Panc1 (cell line): ENCODE results near the gene INSC. TPM values are rescaled to one million over a fixed set of nuclear protein-coding genes. Genes with fewer than 3 reads are reported as not detected.

ENCODE experiments used
- ATAC-seq: fragments of 200-7000 bp; cut with Tn5 transposase; 2 replicates; pipeline ENCODE4 v1.9.1; 2020; ENCODE audit warnings: mild to moderate bottlenecking, moderate library complexity
- BruUV-seq: library from RNA; stranded (reverse); fragments of 400-500 nt; replicated peaks from 2 replicates; lab custom pipeline; 2021; lab: Mats Ljungman, UMichigan
- CTCF ChIA-PET: fragments of 300-600 bp; sonication (Branson Sonifier 250); formaldehyde crosslinking; loops from one replicate; lab custom pipeline; 2022; ENCODE audit warnings: antibody characterized with exemption; lab: Charles Lee
- POLR2A ChIA-PET: fragments of 300-600 bp; sonication (Branson Sonifier 250); formaldehyde crosslinking; loops from one replicate; lab custom pipeline; 2022; ENCODE audit warnings: antibody characterized with exemption; lab: Charles Lee
- DNase-seq: peaks from one replicate; pipeline ENCODE4 v3.0.0-alpha.2; 2010; ENCODE audit warnings: low read depth, low spot score
- H3K27ac ChIP-seq: 2 replicates; pipeline ENCODE4 v1.5.1; 2011; ENCODE audit warnings: mild to moderate bottlenecking, low read length, inconsistent platforms
- H3K27me3 ChIP-seq: fragments of 200-500 bp; sonication (Bioruptor generic); 2 replicates; pipeline ENCODE4 v1.6.0; 2014; ENCODE audit warnings: low read length, inconsistent platforms; ENCODE audit not compliant: control insufficient read depth, insufficient read depth
- H3K36me3 ChIP-seq: fragments of 200-500 bp; sonication (Bioruptor generic); 2 replicates; pipeline ENCODE4 v1.5.1; 2014; ENCODE audit warnings: inconsistent platforms, mild to moderate bottlenecking, low read length, moderate library complexity; ENCODE audit not compliant: control insufficient read depth, insufficient read depth
- H3K4me1 ChIP-seq: 2 replicates; pipeline ENCODE4 v1.5.1; 2011; ENCODE audit warnings: inconsistent platforms, mild to moderate bottlenecking, low read length, moderate library complexity; ENCODE audit not compliant: control insufficient read depth, insufficient read depth
- H3K4me3 ChIP-seq, 2 experiments: 2 replicates each; pipeline ENCODE4 v1.5.1; 2011 to 2012; ENCODE audit warnings: low read depth in 2 of 2, low read length in 2 of 2, mild to moderate bottlenecking in 2 of 2, inconsistent platforms in 1 of 2, moderate library complexity in 1 of 2
- H3K9me3 ChIP-seq: fragments of 200-500 bp; sonication (Bioruptor generic); 2 replicates; pipeline ENCODE4 v1.5.1; 2014; ENCODE audit warnings: low read depth, mild to moderate bottlenecking, inconsistent platforms, low read length, moderate library complexity; ENCODE audit not compliant: control insufficient read depth, insufficient read depth
- CTCF ChIP-seq: fragments of 450-650 bp; IDR thresholded peaks from 2 replicates; pipeline ENCODE4 v1.5.1; 2017; ENCODE audit warnings: mild to moderate bottlenecking
- POLR2AphosphoS5 ChIP-seq: IDR thresholded peaks from 2 replicates; pipeline ENCODE4 v1.6.1; 2012; ENCODE audit warnings: mild to moderate bottlenecking, low read depth, low read length, moderate library complexity
- REST ChIP-seq, 2 experiments: IDR thresholded peaks; 2 replicates each; pipeline ENCODE4 v1.6.1; 2011 to 2012; ENCODE audit warnings: low read depth in 2 of 2, control low read depth in 1 of 2, low read length in 1 of 2, mild to moderate bottlenecking in 1 of 2, moderate library complexity in 1 of 2; ENCODE audit not compliant: insufficient read depth in 1 of 2
- SIN3A ChIP-seq: IDR thresholded peaks from 2 replicates; pipeline ENCODE4 v1.6.1; 2012; ENCODE audit warnings: low read depth, mild to moderate bottlenecking, low read length, moderate library complexity, borderline replicate concordance; ENCODE audit not compliant: insufficient read depth
- TCF7L2 ChIP-seq: IDR thresholded peaks from 2 replicates; pipeline ENCODE4 v1.6.1; 2011; ENCODE audit warnings: mild to moderate bottlenecking, low read depth, low read length, inconsistent platforms
- in situ Hi-C: cut with HindIII; loops from 2 replicates; pipeline ENCODE4 v1.10.0; 2016; ENCODE audit warnings: low sequenced_read_pairs, low pct_unique_long_range_greater_than_20kb
- intact Hi-C: fragments of 100-400 bp; cut with micrococcal nuclease; formaldehyde crosslinking; loops from one replicate; pipeline ENCODE4 v1.10.0; 2022; ENCODE audit not compliant: unreplicated experiment
- total RNA-seq: library from RNA; stranded (reverse); gene quantifications from one replicate; pipeline ENCODE4 v1.2.1, GENCODE V29; 2021; ENCODE audit not compliant: unreplicated experiment

Gene INSC
- total RNA-seq, 1 experiment from 2014 or later = 0.08 TPM

GRCh38 chr11:15119826-15120225, 5.1 kb downstream of the INSC start:
- ChIA-PET CTCF (no interaction called here), POLR2A (no interaction called here)
- Histone ChIP-seq H3K9me3 (no peaks in the 10 kb centered on the region), H3K36me3 (no peaks in the 10 kb centered on the region), H3K27me3 (no peaks in the 10 kb centered on the region; the same call in 1 of the 2 replicates), H3K4me3 (no peak overlapping the region), H3K4me1 (no peaks in the 10 kb centered on the region), H3K27ac (no peak overlapping the region)
- TF ChIP-seq TCF7L2 (no peak), POLR2AphosphoS5 (no peak), REST (IDR thresholded peaks at IDR 0.05; ENCODE audit: insufficient read depth in 1 of 2, low read depth in 2 of 2, low read length in 1 of 2) (no peak), SIN3A (no peak), CTCF (no peak)
- in situ Hi-C loops = no loop called here
- intact Hi-C loops = no loop called here
- DNase-seq = no peak
- BruUV-seq = no TSS peak
- ATAC-seq = no peak

DNA sequence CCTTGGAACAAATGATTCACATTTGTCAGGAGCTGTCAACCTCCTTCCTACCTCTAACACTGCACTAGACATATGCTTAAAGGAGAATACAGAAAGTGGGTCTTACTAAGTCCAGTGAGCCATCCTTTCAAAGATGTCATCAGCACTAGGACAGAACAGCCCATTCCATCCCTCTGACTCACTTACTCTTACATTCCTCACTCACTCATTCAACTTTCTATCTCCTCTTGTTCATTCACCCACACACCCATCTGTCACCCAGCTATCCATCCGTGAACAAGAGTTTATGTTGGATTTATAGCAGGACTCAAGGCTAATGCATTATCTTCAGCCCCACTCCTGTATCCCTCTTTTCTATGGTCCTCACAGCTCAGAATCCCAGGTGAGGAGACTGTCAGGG, 9.1 kb downstream of the INSC start:
- in situ Hi-C loops (no loop called here), intact Hi-C loops (no loop called here)
- ChIA-PET CTCF (no interaction called here), POLR2A (no interaction called here)
- DNase-seq (no peak), ATAC-seq (no peak)
- no peaks in the 10 kb centered on the region; the same call in 1 of the 2 replicates for H3K27me3 ChIP-seq
- H3K27ac ChIP-seq = no peak overlapping the region
- H3K4me1 ChIP-seq = no peaks in the 10 kb centered on the region
- H3K9me3 ChIP-seq = no peaks in the 10 kb centered on the region
- TF ChIP-seq POLR2AphosphoS5 = no peak
- TF ChIP-seq TCF7L2 = no peak
- TF ChIP-seq CTCF = no peak
- no peaks in the 10 kb centered on the region for H3K36me3 ChIP-seq
- no peak overlapping the region for H3K4me3 ChIP-seq
- BruUV-seq = no TSS peak
